Measurements from ENCODE around the gene RHBDL3.

Gene RHBDL3

DNA sequence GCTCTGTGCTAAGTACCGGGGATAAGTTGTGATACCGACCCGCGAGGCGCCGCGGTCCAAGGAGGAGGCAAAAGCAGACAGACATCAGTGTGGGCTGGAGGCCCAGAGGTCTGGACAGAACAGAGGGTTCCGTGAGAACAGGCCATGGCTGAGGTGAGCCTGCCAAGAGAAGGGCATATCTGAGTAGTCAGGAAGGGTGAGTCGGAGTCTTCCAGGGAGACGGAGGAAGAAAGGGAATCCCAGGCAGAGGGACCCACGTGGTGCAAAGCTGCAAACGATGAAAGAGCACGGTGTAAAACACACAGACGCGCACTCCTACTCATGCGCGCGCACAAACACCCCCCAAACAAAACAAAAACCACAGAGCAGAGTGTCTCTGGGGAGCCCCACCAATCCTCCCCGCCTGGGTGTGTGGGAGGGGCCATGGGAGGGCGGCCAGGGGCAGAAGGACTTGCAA lies 18.1 kb downstream of the RHBDL3 start:
- no peak overlapping the region for H3K27ac ChIP-seq
- no peak for TF ChIP-seq ZFX (IDR thresholded peaks at IDR 0.05)
- TF ChIP-seq, protein P1, sequence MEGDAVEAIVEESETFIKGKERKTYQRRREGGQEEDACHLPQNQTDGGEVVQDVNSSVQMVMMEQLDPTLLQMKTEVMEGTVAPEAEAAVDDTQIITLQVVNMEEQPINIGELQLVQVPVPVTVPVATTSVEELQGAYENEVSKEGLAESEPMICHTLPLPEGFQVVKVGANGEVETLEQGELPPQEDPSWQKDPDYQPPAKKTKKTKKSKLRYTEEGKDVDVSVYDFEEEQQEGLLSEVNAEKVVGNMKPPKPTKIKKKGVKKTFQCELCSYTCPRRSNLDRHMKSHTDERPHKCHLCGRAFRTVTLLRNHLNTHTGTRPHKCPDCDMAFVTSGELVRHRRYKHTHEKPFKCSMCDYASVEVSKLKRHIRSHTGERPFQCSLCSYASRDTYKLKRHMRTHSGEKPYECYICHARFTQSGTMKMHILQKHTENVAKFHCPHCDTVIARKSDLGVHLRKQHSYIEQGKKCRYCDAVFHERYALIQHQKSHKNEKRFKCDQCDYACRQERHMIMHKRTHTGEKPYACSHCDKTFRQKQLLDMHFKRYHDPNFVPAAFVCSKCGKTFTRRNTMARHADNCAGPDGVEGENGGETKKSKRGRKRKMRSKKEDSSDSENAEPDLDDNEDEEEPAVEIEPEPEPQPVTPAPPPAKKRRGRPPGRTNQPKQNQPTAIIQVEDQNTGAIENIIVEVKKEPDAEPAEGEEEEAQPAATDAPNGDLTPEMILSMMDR (conservative IDR thresholded peaks at IDR 0.05): no peak

DNA sequence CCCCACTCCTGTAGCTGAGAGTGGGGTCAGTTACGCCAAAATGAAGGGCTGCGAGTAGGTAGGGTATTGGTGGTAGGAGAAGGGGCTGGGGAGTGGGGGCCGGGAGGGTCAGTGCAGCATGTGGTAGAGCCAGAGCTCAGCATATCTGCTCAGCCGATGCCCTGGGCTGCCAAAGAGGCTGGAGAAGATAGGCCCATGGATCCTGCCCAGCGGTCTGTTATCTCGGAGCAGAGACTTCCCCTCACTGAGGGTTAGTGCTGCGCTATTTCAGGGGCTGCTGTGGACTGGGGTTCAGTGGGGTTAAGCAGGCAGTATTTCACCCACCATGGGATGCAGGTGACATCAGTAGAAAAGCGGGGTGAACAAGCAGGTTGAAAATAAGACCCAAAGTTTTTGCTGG lies 19.7 kb downstream of the RHBDL3 start:
- no peak for TF ChIP-seq ZFX (IDR thresholded peaks at IDR 0.05)
- no peak overlapping the region for H3K27ac ChIP-seq

DNA sequence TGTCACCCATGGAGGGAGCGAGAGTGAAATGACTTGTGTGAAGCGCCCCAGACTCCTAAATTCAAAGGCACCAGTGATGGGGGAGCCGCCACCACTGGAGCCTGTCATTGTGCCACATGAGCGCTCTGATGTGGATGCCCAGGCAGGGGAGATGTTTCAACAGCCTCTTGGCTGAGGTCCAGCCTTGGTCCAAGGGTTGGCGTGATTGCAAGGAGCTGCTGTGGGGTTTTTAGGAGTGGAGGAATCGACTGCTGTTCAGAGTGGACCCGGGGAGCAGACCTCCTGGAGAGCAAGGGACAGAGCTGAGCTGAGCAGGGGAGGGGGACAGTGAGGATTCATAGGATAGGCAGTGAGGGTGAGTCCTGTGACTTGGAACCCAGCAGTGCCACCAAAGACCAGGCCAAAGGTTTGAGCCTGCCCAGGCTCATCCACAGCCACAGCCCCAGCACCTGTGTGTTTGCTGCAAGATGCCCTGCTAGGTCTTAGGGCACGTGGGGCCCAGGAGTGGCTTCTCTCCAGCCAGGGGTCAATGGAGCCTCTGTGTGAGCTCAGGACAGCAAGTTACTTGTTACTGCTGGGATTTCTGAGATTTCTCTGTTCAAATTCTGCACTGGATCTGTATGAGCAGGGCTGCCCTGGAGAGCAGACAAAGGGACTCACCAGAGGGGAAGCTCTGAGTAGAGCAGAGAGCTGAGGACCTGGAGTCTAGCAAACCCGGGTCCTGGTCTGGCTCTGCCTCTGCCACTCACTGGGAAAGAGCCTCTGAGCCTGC lies 20.3 kb downstream of the RHBDL3 start:
- no peak for TF ChIP-seq ZFX (IDR thresholded peaks at IDR 0.05)
- TF ChIP-seq, protein P1 (conservative IDR thresholded peaks at IDR 0.05): no peak
- no peak overlapping the region for H3K27ac ChIP-seq

DNA sequence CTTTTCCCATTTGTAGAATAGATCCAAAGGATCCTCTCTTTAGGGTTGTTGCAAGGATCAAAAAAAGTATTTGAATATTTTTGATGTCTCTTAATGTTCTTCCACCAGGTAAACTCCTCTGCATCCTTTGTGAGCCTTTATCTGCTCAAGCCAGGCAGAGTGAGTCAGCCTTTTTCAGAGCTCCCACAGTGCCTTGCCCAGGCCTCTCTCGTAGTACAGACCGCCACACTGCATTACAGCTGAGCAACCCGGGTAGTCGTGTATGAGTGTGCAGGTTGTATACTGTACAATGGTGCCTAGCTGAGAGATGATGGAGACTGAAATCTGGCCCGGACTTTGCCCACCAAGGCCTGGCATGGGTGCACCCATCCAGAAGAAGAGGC lies 20.9 kb downstream of the RHBDL3 start:
- no peak overlapping the region for H3K27ac ChIP-seq
- no peak for TF ChIP-seq ZFX (IDR thresholded peaks at IDR 0.05)
- TF ChIP-seq, protein P1 (conservative IDR thresholded peaks at IDR 0.05): no peak

DNA sequence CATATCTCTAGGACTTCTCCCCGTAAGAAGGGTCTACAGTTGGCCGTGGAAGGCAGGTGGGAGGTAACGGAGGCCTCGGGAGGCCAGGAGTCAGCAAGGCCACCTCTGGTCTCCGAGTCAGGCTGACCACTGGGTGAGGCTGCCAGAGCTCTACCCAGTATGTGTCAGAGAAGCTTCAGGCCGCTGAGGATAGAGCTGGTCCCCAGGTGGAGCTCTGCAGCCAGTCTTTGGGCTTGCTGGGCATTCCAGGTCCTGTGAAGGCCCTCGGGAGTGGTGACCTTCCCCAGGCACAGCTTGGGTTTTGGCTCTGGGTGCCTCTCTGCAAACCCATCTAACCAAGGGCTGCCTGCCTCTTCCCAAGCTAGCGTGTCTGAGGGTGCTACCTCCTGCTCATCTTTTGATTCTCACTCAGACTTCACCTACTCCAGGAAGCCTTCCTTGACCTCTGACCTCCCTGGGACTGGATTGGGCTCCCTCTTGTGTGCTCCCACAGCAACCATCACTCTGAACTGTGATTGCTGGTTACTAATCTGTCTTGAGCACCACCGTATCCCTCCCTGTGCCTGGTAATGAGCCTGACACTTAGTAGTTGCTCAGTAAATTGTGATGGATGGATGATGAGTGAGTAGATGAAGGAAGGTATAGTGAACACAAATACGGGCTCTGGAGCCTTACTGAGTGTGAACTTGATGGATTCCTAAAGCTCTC lies 22.3 kb downstream of the RHBDL3 start:
- TF ChIP-seq, protein P1 (conservative IDR thresholded peaks at IDR 0.05): no peak
- no peak for TF ChIP-seq ZFX (IDR thresholded peaks at IDR 0.05)

DNA sequence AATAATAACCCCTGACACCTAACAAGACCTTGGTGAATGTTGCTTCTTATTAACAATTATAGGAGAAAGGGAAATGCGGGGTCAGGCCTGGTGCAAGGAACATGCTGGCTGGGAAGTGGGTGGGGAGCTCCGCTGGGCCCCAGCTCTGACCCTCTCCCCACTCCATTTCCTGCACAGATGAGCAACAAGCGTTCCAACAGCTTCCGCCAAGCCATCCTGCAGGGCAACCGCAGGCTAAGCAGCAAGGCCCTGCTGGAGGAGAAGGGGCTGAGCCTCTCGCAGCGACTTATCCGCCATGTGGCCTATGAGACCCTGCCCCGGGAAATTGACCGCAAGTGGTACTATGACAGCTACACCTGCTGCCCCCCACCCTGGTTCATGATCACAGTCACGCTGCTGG lies 23.0 kb downstream of the RHBDL3 start:
- TF ChIP-seq ZFX (IDR thresholded peaks at IDR 0.05): no peak
- TF ChIP-seq, protein P1 (conservative IDR thresholded peaks at IDR 0.05): no peak
- no peak overlapping the region for H3K27ac ChIP-seq

More for the DNA sequence above, 22.3 kb downstream of the RHBDL3 start:
- H3K27ac ChIP-seq: no peak overlapping the region

DNA sequence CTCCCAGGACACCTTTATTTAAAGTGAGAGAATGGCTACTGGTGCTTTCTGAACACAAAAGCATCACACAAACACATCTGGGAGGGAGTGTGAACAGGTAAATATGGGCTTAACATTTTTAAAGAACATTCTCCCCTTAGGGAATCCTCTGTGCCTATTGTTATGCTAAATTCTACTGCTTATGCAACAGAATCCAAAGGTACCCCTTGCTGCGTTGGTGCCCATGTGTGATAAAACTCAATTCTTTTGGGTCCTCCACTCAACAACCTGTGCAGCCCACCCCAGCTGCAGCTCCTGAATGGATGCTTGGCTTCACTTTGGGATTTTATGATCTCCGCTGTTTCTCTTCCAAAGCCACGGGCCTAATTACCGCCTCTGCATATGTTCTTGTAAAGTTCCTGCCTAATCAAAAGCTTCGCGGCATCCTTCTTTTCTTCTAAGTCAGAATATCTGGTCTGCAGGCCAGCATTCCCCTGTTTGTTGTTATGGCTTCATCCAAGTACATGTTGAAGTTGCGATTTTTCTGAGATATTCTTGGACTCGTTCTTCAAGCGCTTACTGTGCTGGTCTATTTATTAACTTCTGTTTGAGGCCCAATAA lies 23.9 kb downstream of the RHBDL3 start:
- TF ChIP-seq ZFX (IDR thresholded peaks at IDR 0.05): no peak
- TF ChIP-seq, protein P1 (conservative IDR thresholded peaks at IDR 0.05): no peak
- no peak overlapping the region for H3K27ac ChIP-seq

All from C4-2B (cell line).